GM21381 (cell line): ENCODE data around the gene ZFP62.
"Not testable (repeated sequence)": the region's sequence is repeated elsewhere in the genome, so short reads cannot be mapped to it uniquely, and the experiment has no call there.

Experiments used
- ATAC-seq: cut with Tn5 transposase; IDR thresholded peaks from one replicate; pipeline ENCODE4 v1.9.1; 2021; ENCODE audit warnings: mild to moderate bottlenecking, moderate library complexity; ENCODE audit not compliant: unreplicated experiment

Gene ZFP62

GRCh38 chr5:180860887-180861822 is at the start of gene ZFP62:
Gene ZFP62, minus strand, starts transcription at chr5:180861276. Its CDS starts 57 bp downstream, at chr5:180861219.
- ATAC-seq, result peak; percentile 88

DNA sequence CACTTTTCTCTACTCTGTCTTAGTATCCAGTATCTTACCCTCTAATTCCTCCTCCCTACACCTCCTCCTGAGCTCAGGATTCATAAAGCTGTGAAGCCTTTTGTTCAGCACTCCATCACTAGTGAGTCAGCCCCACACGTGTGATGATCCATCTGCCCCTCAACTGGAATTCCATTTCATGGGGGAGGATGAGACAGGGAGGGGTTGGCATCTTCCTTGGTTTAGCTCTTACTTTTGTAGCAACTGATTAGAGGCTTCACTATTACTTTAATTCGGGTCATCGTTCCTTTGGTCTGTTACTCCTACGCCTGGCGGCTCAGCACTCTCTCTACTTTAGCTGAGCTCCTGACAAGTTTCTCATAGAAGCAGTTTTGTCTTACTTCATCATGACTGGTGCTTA is 49.7 kb upstream of the ZFP62 start:
- no peak for ATAC-seq

GRCh38 chr5:180910182-180910581 is 49.1 kb upstream of the ZFP62 start:
- ATAC-seq, result no peak

DNA sequence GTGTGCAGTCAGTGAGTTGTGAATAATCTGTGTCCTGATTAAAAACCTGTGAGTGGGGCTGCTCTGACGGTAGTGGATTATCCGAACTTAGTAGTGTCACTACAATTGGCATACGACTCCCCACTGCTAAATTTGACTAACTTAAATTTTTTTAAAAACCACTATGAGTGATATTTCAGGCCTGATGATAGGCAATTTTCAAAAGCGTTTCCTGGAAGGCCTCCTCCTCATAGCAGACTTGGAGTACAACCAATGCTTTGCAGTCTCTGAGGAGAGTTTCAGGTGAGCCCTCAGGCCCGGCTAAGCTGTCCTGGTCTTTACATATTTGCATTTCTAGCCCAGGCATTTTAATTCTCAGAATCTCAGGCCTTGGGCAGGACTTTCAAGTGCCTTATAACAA is 48.7 kb upstream of the ZFP62 start:
- ATAC-seq, result no peak

- no peak for ATAC-seq
Measured at GRCh38 chr5:180908998-180909731, 48.1 kb upstream of the ZFP62 start.

DNA sequence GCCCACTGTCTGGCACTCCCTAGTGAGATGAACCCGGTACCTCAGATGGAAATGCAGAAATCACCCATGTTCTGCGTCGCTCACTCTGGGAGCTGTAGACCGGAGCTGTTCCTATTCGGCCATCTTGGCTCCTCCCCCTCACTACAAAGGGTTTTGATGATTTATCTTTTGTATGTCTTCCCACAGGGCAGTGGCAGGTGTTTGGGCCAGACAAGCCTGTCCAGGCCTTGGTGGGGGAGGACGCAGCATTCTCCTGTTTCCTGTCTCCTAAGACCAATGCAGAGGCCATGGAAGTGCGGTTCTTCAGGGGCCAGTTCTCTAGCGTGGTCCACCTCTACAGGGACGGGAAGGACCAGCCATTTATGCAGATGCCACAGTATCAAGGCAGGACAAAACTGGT is 47.3 kb upstream of the ZFP62 start:
- ATAC-seq, result no peak

DNA sequence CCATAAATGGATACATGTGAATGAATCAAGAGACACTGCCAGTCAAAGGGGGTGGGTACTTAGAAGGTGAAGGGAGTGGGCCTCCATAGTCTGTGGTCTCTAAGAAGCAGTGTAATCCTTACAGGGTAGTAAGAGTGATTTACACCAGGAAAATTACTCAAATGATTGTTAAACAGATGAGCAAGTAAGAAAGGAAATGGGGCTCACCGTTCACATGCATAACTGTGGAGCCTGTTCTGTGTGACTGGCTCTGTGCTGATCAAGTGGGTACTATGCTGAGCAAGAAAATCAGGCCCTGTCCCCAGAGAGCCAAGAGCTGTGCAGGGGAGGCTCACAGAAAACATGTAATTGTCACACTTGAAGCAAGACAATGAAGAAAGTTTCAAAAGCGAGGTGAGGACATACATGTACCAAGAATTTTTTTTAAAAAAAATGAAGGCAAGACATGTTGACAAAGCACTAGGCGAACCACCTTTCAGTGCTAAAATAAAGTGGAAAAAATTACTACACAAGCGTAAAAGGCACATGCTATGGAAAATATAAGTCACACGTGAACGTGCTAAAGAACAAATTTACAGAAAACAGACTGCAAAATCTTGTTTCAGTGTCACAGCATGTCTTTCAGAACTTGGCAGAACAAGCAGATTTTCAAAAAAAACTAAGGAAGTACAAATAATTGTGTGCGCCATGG is 40.4 kb upstream of the ZFP62 start:
- ATAC-seq, result no peak

GRCh38 chr5:180900178-180900577 is 39.1 kb upstream of the ZFP62 start:
- ATAC-seq, result no peak

GRCh38 chr5:180898621-180899246 is 37.7 kb upstream of the ZFP62 start, which contains the start of gene BTNL8:
Gene BTNL8, plus strand, starts transcription at chr5:180899159. Its CDS starts 152 bp downstream, at chr5:180899311.
- ATAC-seq, result no peak

GRCh38 chr5:180895330-180895729 is 34.3 kb upstream of the ZFP62 start:
- ATAC-seq, result not testable (repeated sequence)

DNA sequence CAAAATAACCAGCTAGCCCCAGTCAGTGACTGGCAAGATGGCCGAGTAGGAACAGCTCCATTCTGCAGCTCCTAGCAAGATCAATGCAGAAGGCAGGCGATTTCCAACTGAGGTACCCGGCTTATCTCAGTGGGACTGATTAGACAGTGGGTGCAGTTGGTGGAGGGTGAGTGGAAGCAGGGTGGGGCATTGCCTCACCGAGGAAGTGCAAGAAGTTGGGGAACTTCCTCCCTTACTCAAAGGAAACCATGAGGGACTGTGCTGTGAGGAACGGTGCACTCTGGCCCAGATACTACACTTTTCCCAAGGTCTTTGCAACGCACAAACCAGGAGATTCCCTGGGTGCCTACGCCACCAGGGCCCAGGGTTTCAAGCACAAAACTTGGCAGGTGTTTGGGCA is 28.3 kb upstream of the ZFP62 start:
- no peak for ATAC-seq

DNA sequence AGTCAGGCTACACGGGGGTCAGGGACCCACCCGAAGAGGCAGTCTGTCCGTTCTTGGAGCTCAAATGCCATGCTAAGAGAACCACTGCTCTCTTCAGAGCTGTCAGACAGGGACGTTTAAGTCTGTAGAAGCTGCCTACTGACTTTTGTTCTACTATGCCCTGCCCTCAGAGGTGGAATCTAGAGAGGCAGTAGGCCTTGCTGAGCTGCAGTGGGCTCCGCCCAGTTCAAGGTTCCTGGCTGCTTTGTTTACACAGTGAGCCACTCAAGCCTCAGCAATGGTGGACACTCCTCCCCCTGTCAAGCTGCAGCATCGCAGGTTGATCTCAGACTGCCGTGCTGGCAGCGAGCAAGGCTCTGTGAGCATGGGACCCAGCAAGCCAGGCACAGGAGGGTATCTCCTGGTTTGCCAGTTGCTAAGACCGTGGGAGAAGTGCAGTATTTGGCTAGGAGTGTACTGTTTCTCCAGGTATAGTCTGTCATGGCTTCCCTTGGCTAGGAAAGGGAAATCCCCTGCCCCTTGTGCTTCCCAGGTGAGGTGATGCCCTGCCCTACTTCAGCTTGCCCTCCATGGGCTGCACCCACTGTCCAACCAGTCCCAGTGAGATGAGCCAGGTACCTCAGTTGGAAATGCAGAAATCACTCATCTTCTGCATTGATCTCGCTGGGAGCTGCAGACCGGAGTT is 24.9 kb upstream of the ZFP62 start:
- ATAC-seq, result not testable (repeated sequence)

DNA sequence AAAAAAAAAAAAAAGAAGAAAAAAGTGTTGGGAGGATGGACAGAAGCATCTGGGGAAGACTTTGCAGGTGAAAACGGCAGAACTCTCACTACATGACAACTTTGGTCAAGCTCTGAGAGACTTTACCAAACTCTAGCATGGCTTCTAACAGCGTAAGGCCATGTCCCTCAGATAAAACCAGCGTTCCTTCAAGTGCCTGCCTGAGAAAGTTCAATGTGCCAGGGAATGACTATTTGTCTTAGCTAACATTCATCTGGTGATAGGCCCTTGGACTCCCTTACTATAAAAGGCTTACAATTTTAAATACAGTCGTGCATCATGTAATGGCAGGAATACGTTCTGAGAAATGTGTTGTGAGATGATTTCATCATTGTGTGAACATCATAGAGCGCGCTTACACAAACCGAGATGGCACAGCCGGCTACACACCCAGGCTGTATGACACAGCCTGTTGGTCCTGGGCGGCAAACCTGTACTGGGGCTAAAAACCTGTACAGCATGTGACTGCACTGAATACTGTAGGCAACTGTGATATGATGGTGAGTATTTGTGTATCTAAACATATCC is 14.9 kb upstream of the ZFP62 start:
- ATAC-seq, result no peak

DNA sequence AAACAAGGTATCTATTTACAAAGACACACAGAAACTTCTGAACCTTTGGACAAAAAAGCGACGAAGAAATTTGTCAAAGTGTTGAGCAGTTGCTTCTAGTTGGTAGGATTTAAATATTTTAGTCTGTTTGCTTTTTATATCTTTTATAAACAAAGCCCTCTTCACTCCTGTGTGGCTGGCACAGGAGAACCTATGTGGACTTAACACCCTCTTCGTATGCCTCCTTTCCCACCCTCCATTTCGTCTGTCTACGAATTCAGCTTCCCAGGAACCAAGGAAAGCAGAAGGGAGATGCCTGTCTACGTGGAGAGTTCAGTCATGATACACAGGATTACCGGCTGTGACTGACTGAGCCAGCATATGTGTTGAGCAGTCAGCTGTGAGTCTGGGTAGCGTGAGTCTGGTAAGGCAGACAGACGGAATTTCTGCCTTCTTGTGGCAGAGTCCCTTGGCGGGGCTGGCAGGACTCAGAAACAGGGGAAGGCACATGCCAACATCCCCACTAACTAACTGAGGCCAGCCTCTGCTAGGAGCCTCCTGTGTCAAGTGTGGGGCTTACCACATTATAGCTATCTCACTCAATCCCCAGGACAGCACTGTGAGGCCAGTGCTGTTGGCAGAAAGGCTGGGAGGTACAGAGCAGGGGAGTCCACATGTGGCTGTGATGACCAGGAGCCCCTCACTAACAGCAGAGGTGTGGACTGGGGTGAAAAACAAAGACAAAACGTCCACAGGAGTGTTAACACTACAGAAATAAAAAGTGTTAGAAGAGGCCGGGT is 13.9 kb upstream of the ZFP62 start:
- ATAC-seq, result no peak

- ATAC-seq, result no peak
Measured at GRCh38 chr5:180873615-180874520, 12.8 kb upstream of the ZFP62 start.

DNA sequence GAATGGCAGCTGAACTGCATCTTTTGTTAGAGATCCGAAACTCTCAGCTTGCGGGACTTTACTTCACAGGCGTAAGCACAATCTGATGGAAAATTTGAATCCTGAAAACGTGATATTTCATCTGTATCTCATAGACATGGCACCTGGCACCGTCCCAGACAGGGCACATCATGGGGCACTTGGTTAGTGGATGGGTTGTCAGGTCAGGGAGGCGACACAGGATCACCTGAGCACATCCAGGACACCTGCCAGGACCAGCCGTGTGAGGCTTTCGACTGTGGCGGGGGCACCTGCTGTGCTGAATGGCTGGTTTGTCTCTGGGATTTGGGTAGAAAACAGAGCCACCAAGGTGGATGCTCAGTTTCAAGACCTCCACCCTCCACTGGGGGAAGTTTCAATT is 11.3 kb upstream of the ZFP62 start:
- no peak for ATAC-seq

DNA sequence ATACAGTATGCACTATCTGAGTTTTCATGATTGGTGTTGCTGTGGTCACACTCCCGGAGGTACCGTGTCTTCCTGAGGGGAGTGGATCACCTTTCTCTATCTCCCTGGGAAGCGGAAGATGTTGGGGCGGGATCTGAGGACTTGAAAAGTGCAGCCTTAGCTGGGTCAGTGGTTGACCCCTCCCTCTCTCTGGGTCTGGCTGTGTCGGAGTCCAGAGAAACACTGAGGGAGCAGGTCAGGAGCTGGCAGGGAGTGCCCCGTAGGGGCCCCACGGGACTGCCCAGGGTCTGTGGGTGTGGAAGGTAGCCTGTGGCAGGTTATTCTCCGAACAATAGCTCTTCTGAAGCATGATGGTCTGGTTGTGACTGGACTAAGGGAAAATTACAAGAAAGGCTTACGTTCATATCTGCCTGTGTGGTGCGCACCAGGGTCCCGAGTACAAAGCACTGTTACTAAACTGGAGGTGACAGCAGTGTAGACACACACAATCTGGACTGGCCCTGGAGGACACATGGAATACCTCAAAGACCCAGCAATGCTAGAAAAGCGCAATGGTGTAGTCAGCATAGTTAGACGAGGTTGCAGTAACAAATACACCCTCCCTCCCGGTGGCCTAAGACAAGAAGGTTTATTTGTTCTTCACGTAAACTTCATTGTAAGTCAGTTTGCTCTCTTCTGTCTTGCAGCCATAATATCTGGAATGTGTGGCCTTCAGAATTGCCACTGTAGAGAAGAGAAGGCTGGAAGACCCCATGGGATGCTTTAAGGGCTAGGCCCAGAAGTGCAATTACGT is 9.4 kb upstream of the ZFP62 start:
- no peak for ATAC-seq
